HG02610 (cell line): ENCODE data around the gene PHEX.

Experiments
- ATAC-seq: cut with Tn5 transposase; IDR thresholded peaks from one replicate; pipeline ENCODE4 v1.9.1; 2021; ENCODE audit warnings: mild to moderate bottlenecking, moderate library complexity; ENCODE audit not compliant: unreplicated experiment

PHEX gene

GRCh38 chrX:22097012-22097694 lies 65.0 kb downstream of the PHEX start:
- ATAC-seq: no peak

GRCh38 chrX:22105231-22105630 lies 73.1 kb downstream of the PHEX start:
- no peak for ATAC-seq

GRCh38 chrX:22105971-22106370 lies 73.8 kb downstream of the PHEX start:
- ATAC-seq: no peak

GRCh38 chrX:22109442-22109841 lies 77.3 kb downstream of the PHEX start:
- ATAC-seq: no peak

GRCh38 chrX:22110729-22111494 lies 78.8 kb downstream of the PHEX start:
- no peak for ATAC-seq

- no peak for ATAC-seq
Measured at GRCh38 chrX:22116605-22117546, 84.8 kb downstream of the PHEX start.

GRCh38 chrX:22117633-22118032 lies 85.5 kb downstream of the PHEX start:
- no peak for ATAC-seq

- ATAC-seq: no peak
Measured at GRCh38 chrX:22118161-22118830, 86.2 kb downstream of the PHEX start.

GRCh38 chrX:22121161-22121560 lies 89.0 kb downstream of the PHEX start:
- ATAC-seq: no peak

- no peak for ATAC-seq
Measured at GRCh38 chrX:22122510-22122909, 90.4 kb downstream of the PHEX start.

GRCh38 chrX:22124098-22124497 lies 92.0 kb downstream of the PHEX start:
- no peak for ATAC-seq

- no peak for ATAC-seq
Measured at GRCh38 chrX:22125481-22125880, 93.4 kb downstream of the PHEX start.

GRCh38 chrX:22126327-22126726 lies 94.2 kb downstream of the PHEX start:
- no peak for ATAC-seq

- no peak for ATAC-seq
Measured at GRCh38 chrX:22128961-22129360, 96.8 kb downstream of the PHEX start.

GRCh38 chrX:22134681-22135080 lies 102.6 kb downstream of the PHEX start:
- ATAC-seq: no peak

- no peak for ATAC-seq
Measured at GRCh38 chrX:22135171-22135711, 103.1 kb downstream of the PHEX start.

- ATAC-seq: no peak
Measured at GRCh38 chrX:22135994-22136684, 104.0 kb downstream of the PHEX start.

- ATAC-seq: no peak
Measured at GRCh38 chrX:22136711-22137110, 104.6 kb downstream of the PHEX start.

GRCh38 chrX:22139822-22140221 lies 107.7 kb downstream of the PHEX start:
- no peak for ATAC-seq
